PFSK-1 (cell line): ENCODE results near the gene ERMP1.

ENCODE experiments used
- POLR2AphosphoS5 ChIP-seq: IDR thresholded peaks from 2 replicates; pipeline ENCODE4 v1.6.1; 2012; ENCODE audit warnings: low read depth, mild to moderate bottlenecking, control low read depth, low read length, moderate library complexity
- REST ChIP-seq, 2 experiments: IDR thresholded peaks; 2 replicates each; pipeline versions ENCODE4 v1.6.1 to v1.8.0; 2011 to 2012; ENCODE audit warnings: low read depth in 2 of 2, low read length in 2 of 2, control low read depth in 1 of 2, inconsistent platforms in 1 of 2, mild to moderate bottlenecking in 1 of 2, moderate library complexity in 1 of 2; ENCODE audit not compliant: insufficient read depth in 1 of 2
- TAF1 ChIP-seq: IDR thresholded peaks from 2 replicates; pipeline ENCODE4 v1.6.1; 2012; ENCODE audit warnings: low read length, control low read depth, borderline replicate concordance; ENCODE audit not compliant: insufficient read depth

- TF ChIP-seq POLR2AphosphoS5 (no peak), TAF1 (no peak), REST (IDR thresholded peaks at IDR 0.05; ENCODE audit: insufficient read depth in 1 of 2, low read depth in 2 of 2, low read length in 2 of 2) (no peak)
Observed at GRCh38 chr9:5798581-5798980, 34.3 kb downstream of the ERMP1 start.
